HL-60 (cell line): ENCODE results near the gene MPPED1.

Experiments
- DNase-seq, 2 experiments: peaks; one replicate each; pipeline ENCODE4 v3.0.0-alpha.2; 2010 to 2020; ENCODE audit warnings: low read depth in 1 of 2, low spot score in 1 of 2
- H3K27ac ChIP-seq: fragments of 250-450 bp; sonication (Bioruptor Pico); replicated peaks from 2 replicates; pipeline ENCODE4 v1.5.1; 2020; ENCODE audit warnings: mild to moderate bottlenecking, moderate library complexity
- H3K27me3 ChIP-seq: fragments of 250-450 bp; sonication (Bioruptor Pico); 2 replicates; pipeline ENCODE4 v1.5.1; 2021; ENCODE audit warnings: mild to moderate bottlenecking, moderate library complexity; ENCODE audit not compliant: insufficient read depth, poor library complexity, severe bottlenecking
- H3K4me3 ChIP-seq: replicated peaks from 2 replicates; pipeline ENCODE4 v1.5.1; 2011; ENCODE audit warnings: mild to moderate bottlenecking, control low read depth, low read length; ENCODE audit not compliant: insufficient read depth
- GABPA ChIP-seq: IDR thresholded peaks from 2 replicates; pipeline ENCODE4 v1.6.1; 2012; ENCODE audit warnings: low read depth
- POLR2AphosphoS5 ChIP-seq: IDR thresholded peaks from 2 replicates; pipeline ENCODE4 v1.6.1; 2012; ENCODE audit warnings: low read depth
- SPI1 ChIP-seq: IDR thresholded peaks from 2 replicates; pipeline ENCODE4 v1.6.1; 2012; ENCODE audit warnings: low read depth, mild to moderate bottlenecking, borderline replicate concordance
- TF ChIP-seq, protein P1 (sequence below): IDR thresholded peaks from 2 replicates; pipeline ENCODE4 v1.6.1; 2012; ENCODE audit warnings: low read depth; ENCODE audit not compliant: insufficient replicate concordance
- TF ChIP-seq, protein P2 (sequence below): IDR thresholded peaks from one replicate; pipeline ENCODE4 v1.5.1; 2011; ENCODE audit warnings: low read length, control low read depth, inconsistent platforms; ENCODE audit not compliant: insufficient read depth

Gene MPPED1

DNA sequence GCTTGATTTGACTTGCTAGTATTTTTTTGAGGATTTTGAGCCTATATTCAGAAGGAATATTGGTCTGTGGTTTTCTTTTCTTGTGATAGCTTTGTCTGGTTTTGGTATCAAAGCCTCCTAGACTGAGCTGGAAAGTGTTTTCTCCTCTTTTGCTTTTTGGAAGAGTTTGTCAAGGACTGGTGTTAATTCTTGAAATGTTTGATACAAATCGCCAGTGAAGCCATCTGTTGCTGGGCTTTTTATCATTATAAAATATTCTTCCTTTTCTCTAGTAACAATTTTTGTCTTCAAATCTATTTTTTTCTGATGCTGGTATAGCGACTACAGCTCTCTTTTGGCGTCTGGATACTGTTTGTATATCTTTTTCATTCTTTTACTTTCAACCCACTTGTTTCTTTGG lies 45.2 kb downstream of the MPPED1 start:
- Histone ChIP-seq H3K27ac (no peak overlapping the region), H3K27me3 (peaks cover 8% of the 10 kb centered on the region), H3K4me3 (no peak overlapping the region)
- TF ChIP-seq, protein P1, sequence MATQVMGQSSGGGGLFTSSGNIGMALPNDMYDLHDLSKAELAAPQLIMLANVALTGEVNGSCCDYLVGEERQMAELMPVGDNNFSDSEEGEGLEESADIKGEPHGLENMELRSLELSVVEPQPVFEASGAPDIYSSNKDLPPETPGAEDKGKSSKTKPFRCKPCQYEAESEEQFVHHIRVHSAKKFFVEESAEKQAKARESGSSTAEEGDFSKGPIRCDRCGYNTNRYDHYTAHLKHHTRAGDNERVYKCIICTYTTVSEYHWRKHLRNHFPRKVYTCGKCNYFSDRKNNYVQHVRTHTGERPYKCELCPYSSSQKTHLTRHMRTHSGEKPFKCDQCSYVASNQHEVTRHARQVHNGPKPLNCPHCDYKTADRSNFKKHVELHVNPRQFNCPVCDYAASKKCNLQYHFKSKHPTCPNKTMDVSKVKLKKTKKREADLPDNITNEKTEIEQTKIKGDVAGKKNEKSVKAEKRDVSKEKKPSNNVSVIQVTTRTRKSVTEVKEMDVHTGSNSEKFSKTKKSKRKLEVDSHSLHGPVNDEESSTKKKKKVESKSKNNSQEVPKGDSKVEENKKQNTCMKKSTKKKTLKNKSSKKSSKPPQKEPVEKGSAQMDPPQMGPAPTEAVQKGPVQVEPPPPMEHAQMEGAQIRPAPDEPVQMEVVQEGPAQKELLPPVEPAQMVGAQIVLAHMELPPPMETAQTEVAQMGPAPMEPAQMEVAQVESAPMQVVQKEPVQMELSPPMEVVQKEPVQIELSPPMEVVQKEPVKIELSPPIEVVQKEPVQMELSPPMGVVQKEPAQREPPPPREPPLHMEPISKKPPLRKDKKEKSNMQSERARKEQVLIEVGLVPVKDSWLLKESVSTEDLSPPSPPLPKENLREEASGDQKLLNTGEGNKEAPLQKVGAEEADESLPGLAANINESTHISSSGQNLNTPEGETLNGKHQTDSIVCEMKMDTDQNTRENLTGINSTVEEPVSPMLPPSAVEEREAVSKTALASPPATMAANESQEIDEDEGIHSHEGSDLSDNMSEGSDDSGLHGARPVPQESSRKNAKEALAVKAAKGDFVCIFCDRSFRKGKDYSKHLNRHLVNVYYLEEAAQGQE, result no peak
- TF ChIP-seq SPI1 (no peak), GABPA (no peak), POLR2AphosphoS5 (no peak)
- TF ChIP-seq, protein P2, sequence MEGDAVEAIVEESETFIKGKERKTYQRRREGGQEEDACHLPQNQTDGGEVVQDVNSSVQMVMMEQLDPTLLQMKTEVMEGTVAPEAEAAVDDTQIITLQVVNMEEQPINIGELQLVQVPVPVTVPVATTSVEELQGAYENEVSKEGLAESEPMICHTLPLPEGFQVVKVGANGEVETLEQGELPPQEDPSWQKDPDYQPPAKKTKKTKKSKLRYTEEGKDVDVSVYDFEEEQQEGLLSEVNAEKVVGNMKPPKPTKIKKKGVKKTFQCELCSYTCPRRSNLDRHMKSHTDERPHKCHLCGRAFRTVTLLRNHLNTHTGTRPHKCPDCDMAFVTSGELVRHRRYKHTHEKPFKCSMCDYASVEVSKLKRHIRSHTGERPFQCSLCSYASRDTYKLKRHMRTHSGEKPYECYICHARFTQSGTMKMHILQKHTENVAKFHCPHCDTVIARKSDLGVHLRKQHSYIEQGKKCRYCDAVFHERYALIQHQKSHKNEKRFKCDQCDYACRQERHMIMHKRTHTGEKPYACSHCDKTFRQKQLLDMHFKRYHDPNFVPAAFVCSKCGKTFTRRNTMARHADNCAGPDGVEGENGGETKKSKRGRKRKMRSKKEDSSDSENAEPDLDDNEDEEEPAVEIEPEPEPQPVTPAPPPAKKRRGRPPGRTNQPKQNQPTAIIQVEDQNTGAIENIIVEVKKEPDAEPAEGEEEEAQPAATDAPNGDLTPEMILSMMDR, result no peak
- DNase-seq, result no peak

DNA sequence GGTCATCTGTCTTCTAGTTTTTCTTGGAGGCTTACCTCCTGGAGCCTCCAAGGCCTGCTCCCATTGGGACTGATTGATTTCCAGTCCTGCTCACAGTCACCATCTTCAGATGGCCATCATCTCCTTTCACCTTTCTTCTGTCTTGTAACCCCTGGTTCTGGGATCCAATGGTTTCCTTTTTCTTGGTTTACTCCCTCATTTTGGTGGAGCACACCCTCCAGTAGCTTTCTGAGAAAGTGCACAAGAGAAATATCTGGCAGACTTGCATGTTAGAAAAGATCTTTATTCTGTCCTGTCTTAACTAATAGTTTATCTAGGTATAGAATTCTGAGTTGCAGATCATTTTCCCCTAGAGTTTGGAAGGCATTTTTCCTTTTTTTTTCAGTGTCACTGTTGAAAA lies 50.9 kb downstream of the MPPED1 start:
- no peak for TF ChIP-seq POLR2AphosphoS5
- TF ChIP-seq, protein P1, result no peak
- TF ChIP-seq, protein P2, result no peak
- no peak for TF ChIP-seq SPI1
- TF ChIP-seq GABPA, result no peak
- DNase-seq, result no peak
- Histone ChIP-seq H3K27me3 (peaks cover 5% of the 10 kb centered on the region), H3K4me3 (no peak overlapping the region), H3K27ac (no peak overlapping the region)

DNA sequence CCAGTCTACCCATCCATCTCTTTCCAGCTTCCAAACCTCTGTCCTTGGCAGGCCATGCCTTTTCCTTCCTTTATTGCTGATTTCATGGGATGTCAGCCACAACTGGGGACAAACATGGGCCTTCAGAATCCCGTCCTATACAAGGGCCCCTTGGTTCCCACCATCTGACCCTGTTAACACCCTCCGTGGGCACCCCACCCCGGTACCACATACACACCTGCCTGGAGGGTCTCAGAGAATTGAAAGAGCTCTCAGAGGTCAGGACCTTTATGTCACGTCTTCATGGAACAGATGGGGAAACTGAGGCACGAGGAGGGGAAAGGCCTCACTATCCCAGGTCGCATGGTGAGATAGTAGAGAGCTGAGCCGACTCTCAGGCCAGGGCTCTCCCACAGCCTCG lies 53.0 kb downstream of the MPPED1 start:
- no peak overlapping the region for H3K4me3 ChIP-seq
- DNase-seq, result no peak
- H3K27me3 ChIP-seq, result peaks cover 5% of the 10 kb centered on the region
- no peak overlapping the region for H3K27ac ChIP-seq
- TF ChIP-seq, protein P1, result no peak
- TF ChIP-seq GABPA, result no peak
- no peak for TF ChIP-seq POLR2AphosphoS5
- TF ChIP-seq, protein P2, result no peak
- TF ChIP-seq SPI1, result no peak
